GM23338 (cell line): ENCODE measurements around the gene KCNIP2. TPM values are rescaled to one million over a fixed set of nuclear protein-coding genes. Genes with fewer than 3 reads are reported as not detected.

ENCODE experiments used
- ATAC-seq: fragments of 200-7000 bp; cut with Tn5 transposase; 3 replicates; pipeline ENCODE4 v1.9.1; 2020
- DNase-seq: peaks from one replicate; pipeline ENCODE4 v3.0.0-alpha.2; 2015; ENCODE audit warnings: low spot score
- H2AFZ ChIP-seq: fragments of 200-600 bp; sonication (generic); 2 replicates; pipeline ENCODE4 v1.8.0; 2016; ENCODE audit warnings: antibody characterized with exemption, mild to moderate bottlenecking, moderate library complexity
- H3F3A ChIP-seq: fragments of 200-600 bp; sonication (generic); replicated peaks from 2 replicates; pipeline ENCODE4 v1.8.0; 2017; ENCODE audit warnings: antibody characterized with exemption, mixed run types, low read depth
- H3K27ac ChIP-seq: fragments of 200-600 bp; sonication (generic); 2 replicates; pipeline ENCODE4 v1.6.1; 2016; ENCODE audit warnings: low read depth
- H3K27me3 ChIP-seq: fragments of 200-600 bp; sonication (generic); 2 replicates; pipeline ENCODE4 v1.8.0; 2016; ENCODE audit warnings: mild to moderate bottlenecking, mixed run types, moderate library complexity; ENCODE audit not compliant: insufficient read depth
- H3K36me3 ChIP-seq: fragments of 200-600 bp; sonication (generic); 2 replicates; pipeline ENCODE4 v1.8.0; 2016; ENCODE audit warnings: mild to moderate bottlenecking; ENCODE audit not compliant: insufficient read depth
- H3K4me1 ChIP-seq: fragments of 200-600 bp; sonication (generic); 2 replicates; pipeline ENCODE4 v1.8.0; 2016; ENCODE audit warnings: mild to moderate bottlenecking, moderate library complexity; ENCODE audit not compliant: insufficient read depth
- H3K4me2 ChIP-seq: fragments of 200-600 bp; sonication (generic); 2 replicates; pipeline ENCODE4 v1.7.1; 2017; ENCODE audit warnings: mixed run types
- H3K4me3 ChIP-seq: fragments of 200-600 bp; sonication (generic); 2 replicates; pipeline ENCODE4 v1.6.1; 2016; ENCODE audit warnings: mixed run types
- H3K79me2 ChIP-seq: fragments of 200-600 bp; sonication (generic); replicated peaks from 2 replicates; pipeline ENCODE4 v1.8.0; 2017; ENCODE audit warnings: mild to moderate bottlenecking; ENCODE audit not compliant: insufficient read depth
- H3K9me2 ChIP-seq: fragments of 200-600 bp; sonication (generic); 2 replicates; pipeline ENCODE4 v1.8.0; 2017; ENCODE audit not compliant: insufficient read depth
- H4K20me1 ChIP-seq: fragments of 200-600 bp; sonication (generic); replicated peaks from 2 replicates; pipeline ENCODE4 v1.8.0; 2017; ENCODE audit warnings: mild to moderate bottlenecking; ENCODE audit not compliant: insufficient read depth
- H3K27ac Mint-ChIP-seq: 2 replicates; pipeline ENCODE4 v1.8.0; 2020; ENCODE audit warnings: inconsistent platforms, mild to moderate bottlenecking, moderate library complexity, mixed read lengths
- H3K27me3 Mint-ChIP-seq: 3 replicates; pipeline ENCODE4 v1.8.0; 2022; ENCODE audit warnings: low read depth, mild to moderate bottlenecking, moderate library complexity, mixed read lengths, inconsistent platforms; ENCODE audit not compliant: insufficient read depth, poor library complexity
- H3K36me3 Mint-ChIP-seq: 3 replicates; pipeline ENCODE4 v1.8.0; 2021; ENCODE audit warnings: low read depth, mild to moderate bottlenecking, inconsistent platforms, moderate library complexity, mixed read lengths
- H3K4me1 Mint-ChIP-seq: 3 replicates; pipeline ENCODE4 v1.8.0; 2020; ENCODE audit warnings: mild to moderate bottlenecking, inconsistent platforms, mixed read lengths
- H3K4me3 Mint-ChIP-seq: 3 replicates; pipeline ENCODE4 v1.8.0; 2021; ENCODE audit warnings: moderate library complexity, mild to moderate bottlenecking, inconsistent platforms, mixed read lengths
- H3K9me3 Mint-ChIP-seq: 3 replicates; pipeline ENCODE4 v1.8.0; 2020; ENCODE audit warnings: moderate library complexity, mild to moderate bottlenecking, inconsistent platforms, mixed read lengths
- CREB1 ChIP-seq: fragments of 250-450 bp; sonication (Bioruptor Pico); IDR thresholded peaks from 2 replicates; pipeline ENCODE4 v1.5.0; 2020; ENCODE audit warnings: low read depth, mild to moderate bottlenecking, moderate library complexity
- ETS1 ChIP-seq: IDR thresholded peaks from 2 replicates; pipeline ENCODE4 v1.6.1; 2016; ENCODE audit warnings: antibody characterized with exemption
- EZH2 ChIP-seq: fragments of 200-600 bp; sonication (generic); IDR thresholded peaks from one replicate; pipeline ENCODE4 v1.8.0; 2017; ENCODE audit warnings: antibody characterized with exemption, mild to moderate bottlenecking, low read depth; ENCODE audit not compliant: unreplicated experiment
- EZH2phosphoT487 ChIP-seq: fragments of 200-600 bp; sonication (generic); IDR thresholded peaks from one replicate; pipeline ENCODE4 v1.8.1; 2018; ENCODE audit warnings: antibody characterized with exemption; ENCODE audit not compliant: unreplicated experiment
- JUNB ChIP-seq: IDR thresholded peaks from one replicate; pipeline ENCODE4 v1.6.1; 2016; ENCODE audit warnings: antibody characterized with exemption; ENCODE audit not compliant: unreplicated experiment
- NANOG ChIP-seq: IDR thresholded peaks from 2 replicates; pipeline ENCODE4 v1.6.1; 2016; ENCODE audit warnings: antibody characterized with exemption, borderline replicate concordance
- POLR2AphosphoS5 ChIP-seq: IDR thresholded peaks from 2 replicates; pipeline ENCODE4 v1.6.1; 2016; ENCODE audit warnings: antibody characterized with exemption, low read depth
- STAT1 ChIP-seq: IDR thresholded peaks from one replicate; pipeline ENCODE4 v1.6.1; 2016; ENCODE audit warnings: antibody characterized with exemption; ENCODE audit not compliant: unreplicated experiment
- ZNF114 ChIP-seq: fragments of 250-450 bp; sonication (Bioruptor Pico); IDR thresholded peaks from 2 replicates; pipeline ENCODE4 v1.5.0; 2020; ENCODE audit warnings: mild to moderate bottlenecking, moderate library complexity
- ZNF331 ChIP-seq: fragments of 250-450 bp; sonication (Bioruptor Pico); IDR thresholded peaks from 2 replicates; pipeline ENCODE4 v1.5.0; 2020; ENCODE audit warnings: low read depth, mild to moderate bottlenecking, moderate library complexity
- polyA plus RNA-seq: library from polyadenylated mRNA; unstranded; fragments of >200 nt; fragmentation: Nextera tagmentation; extraction: Ambion mirVana; gene quantifications from 2 replicates; pipeline ENCODE4 v1.2.1, GENCODE V29; 2016
- total RNA-seq: library from RNA; depleted of rRNA; stranded (reverse); fragments of >200 nt; shearing (Covaris generic); gene quantifications from 2 replicates; pipeline ENCODE4 v1.2.3, GENCODE V29; 2014
- TF ChIP-seq, protein P1 (sequence below), 2 experiments: fragments of 200-600 bp in 1 of 2; sonication (generic) in 1 of 2; conservative IDR thresholded peaks; 2 replicates each; pipeline versions ENCODE4 v1.5.1 to v1.6.1; 2016 to 2017; ENCODE audit warnings: antibody characterized with exemption in 2 of 2, low read depth in 2 of 2, mild to moderate bottlenecking in 2 of 2, moderate library complexity in 1 of 2
- TF ChIP-seq, protein P2 (sequence below): IDR thresholded peaks from one replicate; pipeline ENCODE4 v1.6.1; 2018; ENCODE audit warnings: antibody characterized with exemption; ENCODE audit not compliant: unreplicated experiment
- TF ChIP-seq, protein P3 (sequence below): fragments of 250-450 bp; sonication (Bioruptor Pico); IDR thresholded peaks from 2 replicates; pipeline ENCODE4 v1.5.0; 2020; ENCODE audit warnings: mild to moderate bottlenecking, moderate library complexity

The KCNIP2 gene
- total and polyA plus RNA-seq, 2 experiments from 2014 or later = 2.2 to 2.6 TPM

GRCh38 chr10:101826852-101827434 is 16.7 kb downstream of the KCNIP2 start:
- H3K27me3 ChIP-seq = no peaks in the 10 kb centered on the region
- Mint-ChIP-seq H3K9me3 (no peaks in the 10 kb centered on the region; the same call in 1 of the 3 replicates), H3K36me3 (peaks cover 3% of the 10 kb centered on the region; the same call in 1 of the 3 replicates), H3K27me3 (peaks cover 17% of the 10 kb centered on the region), H3K4me1 (peaks cover 17% of the 10 kb centered on the region), H3K27ac (no peak overlapping the region), H3K4me3 (no peak overlapping the region; the same call in 2 of the 3 replicates)
- H3F3A ChIP-seq = peaks cover 18% of the 10 kb centered on the region
- no peaks in the 10 kb centered on the region for H3K36me3 ChIP-seq
- no peaks in the 10 kb centered on the region for H3K9me2 ChIP-seq
- H4K20me1 ChIP-seq = peaks cover 4% of the 10 kb centered on the region
- H3K4me3 ChIP-seq = no peak overlapping the region
- TF ChIP-seq, protein P1, sequence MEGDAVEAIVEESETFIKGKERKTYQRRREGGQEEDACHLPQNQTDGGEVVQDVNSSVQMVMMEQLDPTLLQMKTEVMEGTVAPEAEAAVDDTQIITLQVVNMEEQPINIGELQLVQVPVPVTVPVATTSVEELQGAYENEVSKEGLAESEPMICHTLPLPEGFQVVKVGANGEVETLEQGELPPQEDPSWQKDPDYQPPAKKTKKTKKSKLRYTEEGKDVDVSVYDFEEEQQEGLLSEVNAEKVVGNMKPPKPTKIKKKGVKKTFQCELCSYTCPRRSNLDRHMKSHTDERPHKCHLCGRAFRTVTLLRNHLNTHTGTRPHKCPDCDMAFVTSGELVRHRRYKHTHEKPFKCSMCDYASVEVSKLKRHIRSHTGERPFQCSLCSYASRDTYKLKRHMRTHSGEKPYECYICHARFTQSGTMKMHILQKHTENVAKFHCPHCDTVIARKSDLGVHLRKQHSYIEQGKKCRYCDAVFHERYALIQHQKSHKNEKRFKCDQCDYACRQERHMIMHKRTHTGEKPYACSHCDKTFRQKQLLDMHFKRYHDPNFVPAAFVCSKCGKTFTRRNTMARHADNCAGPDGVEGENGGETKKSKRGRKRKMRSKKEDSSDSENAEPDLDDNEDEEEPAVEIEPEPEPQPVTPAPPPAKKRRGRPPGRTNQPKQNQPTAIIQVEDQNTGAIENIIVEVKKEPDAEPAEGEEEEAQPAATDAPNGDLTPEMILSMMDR (conservative IDR thresholded peaks at IDR 0.05; ENCODE audit: low read depth in 2 of 2) = no peak
- TF ChIP-seq NANOG = no peak
- no peak for TF ChIP-seq CREB1
- TF ChIP-seq STAT1 = no peak
- TF ChIP-seq ETS1 = no peak
- TF ChIP-seq, protein P2, sequence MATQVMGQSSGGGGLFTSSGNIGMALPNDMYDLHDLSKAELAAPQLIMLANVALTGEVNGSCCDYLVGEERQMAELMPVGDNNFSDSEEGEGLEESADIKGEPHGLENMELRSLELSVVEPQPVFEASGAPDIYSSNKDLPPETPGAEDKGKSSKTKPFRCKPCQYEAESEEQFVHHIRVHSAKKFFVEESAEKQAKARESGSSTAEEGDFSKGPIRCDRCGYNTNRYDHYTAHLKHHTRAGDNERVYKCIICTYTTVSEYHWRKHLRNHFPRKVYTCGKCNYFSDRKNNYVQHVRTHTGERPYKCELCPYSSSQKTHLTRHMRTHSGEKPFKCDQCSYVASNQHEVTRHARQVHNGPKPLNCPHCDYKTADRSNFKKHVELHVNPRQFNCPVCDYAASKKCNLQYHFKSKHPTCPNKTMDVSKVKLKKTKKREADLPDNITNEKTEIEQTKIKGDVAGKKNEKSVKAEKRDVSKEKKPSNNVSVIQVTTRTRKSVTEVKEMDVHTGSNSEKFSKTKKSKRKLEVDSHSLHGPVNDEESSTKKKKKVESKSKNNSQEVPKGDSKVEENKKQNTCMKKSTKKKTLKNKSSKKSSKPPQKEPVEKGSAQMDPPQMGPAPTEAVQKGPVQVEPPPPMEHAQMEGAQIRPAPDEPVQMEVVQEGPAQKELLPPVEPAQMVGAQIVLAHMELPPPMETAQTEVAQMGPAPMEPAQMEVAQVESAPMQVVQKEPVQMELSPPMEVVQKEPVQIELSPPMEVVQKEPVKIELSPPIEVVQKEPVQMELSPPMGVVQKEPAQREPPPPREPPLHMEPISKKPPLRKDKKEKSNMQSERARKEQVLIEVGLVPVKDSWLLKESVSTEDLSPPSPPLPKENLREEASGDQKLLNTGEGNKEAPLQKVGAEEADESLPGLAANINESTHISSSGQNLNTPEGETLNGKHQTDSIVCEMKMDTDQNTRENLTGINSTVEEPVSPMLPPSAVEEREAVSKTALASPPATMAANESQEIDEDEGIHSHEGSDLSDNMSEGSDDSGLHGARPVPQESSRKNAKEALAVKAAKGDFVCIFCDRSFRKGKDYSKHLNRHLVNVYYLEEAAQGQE = no peak
- no peak for TF ChIP-seq JUNB
- no peak for TF ChIP-seq EZH2phosphoT487
- TF ChIP-seq ZNF114 (CRISPR knock-in tag) = no peak
- TF ChIP-seq ZNF331 (CRISPR knock-in tag) = no peak
- no peak for TF ChIP-seq EZH2
- TF ChIP-seq POLR2AphosphoS5 = no peak
- TF ChIP-seq, protein P3, sequence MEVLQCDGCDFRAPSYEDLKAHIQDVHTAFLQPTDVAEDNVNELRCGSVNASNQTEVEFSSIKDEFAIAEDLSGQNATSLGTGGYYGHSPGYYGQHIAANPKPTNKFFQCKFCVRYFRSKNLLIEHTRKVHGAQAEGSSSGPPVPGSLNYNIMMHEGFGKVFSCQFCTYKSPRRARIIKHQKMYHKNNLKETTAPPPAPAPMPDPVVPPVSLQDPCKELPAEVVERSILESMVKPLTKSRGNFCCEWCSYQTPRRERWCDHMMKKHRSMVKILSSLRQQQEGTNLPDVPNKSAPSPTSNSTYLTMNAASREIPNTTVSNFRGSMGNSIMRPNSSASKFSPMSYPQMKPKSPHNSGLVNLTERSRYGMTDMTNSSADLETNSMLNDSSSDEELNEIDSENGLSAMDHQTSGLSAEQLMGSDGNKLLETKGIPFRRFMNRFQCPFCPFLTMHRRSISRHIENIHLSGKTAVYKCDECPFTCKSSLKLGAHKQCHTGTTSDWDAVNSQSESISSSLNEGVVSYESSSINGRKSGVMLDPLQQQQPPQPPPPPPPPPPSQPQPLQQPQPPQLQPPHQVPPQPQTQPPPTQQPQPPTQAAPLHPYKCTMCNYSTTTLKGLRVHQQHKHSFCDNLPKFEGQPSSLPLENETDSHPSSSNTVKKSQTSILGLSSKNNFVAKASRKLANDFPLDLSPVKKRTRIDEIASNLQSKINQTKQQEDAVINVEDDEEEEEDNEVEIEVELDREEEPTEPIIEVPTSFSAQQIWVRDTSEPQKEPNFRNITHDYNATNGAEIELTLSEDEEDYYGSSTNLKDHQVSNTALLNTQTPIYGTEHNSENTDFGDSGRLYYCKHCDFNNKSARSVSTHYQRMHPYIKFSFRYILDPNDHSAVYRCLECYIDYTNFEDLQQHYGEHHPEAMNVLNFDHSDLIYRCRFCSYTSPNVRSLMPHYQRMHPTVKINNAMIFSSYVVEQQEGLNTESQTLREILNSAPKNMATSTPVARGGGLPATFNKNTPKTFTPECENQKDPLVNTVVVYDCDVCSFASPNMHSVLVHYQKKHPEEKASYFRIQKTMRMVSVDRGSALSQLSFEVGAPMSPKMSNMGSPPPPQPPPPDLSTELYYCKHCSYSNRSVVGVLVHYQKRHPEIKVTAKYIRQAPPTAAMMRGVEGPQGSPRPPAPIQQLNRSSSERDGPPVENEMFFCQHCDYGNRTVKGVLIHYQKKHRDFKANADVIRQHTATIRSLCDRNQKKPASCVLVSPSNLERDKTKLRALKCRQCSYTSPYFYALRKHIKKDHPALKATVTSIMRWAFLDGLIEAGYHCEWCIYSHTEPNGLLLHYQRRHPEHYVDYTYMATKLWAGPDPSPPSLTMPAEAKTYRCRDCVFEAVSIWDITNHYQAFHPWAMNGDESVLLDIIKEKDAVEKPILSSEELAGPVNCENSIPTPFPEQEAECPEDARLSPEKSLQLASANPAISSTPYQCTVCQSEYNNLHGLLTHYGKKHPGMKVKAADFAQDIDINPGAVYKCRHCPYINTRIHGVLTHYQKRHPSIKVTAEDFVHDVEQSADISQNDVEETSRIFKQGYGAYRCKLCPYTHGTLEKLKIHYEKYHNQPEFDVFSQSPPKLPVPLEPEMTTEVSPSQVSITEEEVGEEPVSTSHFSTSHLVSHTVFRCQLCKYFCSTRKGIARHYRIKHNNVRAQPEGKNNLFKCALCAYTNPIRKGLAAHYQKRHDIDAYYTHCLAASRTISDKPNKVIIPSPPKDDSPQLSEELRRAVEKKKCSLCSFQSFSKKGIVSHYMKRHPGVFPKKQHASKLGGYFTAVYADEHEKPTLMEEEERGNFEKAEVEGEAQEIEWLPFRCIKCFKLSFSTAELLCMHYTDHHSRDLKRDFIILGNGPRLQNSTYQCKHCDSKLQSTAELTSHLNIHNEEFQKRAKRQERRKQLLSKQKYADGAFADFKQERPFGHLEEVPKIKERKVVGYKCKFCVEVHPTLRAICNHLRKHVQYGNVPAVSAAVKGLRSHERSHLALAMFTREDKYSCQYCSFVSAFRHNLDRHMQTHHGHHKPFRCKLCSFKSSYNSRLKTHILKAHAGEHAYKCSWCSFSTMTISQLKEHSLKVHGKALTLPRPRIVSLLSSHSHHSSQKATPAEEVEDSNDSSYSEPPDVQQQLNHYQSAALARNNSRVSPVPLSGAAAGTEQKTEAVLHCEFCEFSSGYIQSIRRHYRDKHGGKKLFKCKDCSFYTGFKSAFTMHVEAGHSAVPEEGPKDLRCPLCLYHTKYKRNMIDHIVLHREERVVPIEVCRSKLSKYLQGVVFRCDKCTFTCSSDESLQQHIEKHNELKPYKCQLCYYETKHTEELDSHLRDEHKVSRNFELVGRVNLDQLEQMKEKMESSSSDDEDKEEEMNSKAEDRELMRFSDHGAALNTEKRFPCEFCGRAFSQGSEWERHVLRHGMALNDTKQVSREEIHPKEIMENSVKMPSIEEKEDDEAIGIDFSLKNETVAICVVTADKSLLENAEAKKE (CRISPR knock-in tag) = no peak
- H3K4me1 ChIP-seq = peaks cover 17% of the 10 kb centered on the region
- ATAC-seq (no peak), DNase-seq (no peak)
- H2AFZ ChIP-seq = no peak overlapping the region
- H3K4me2 ChIP-seq = no peak overlapping the region
- no peak overlapping the region for H3K27ac ChIP-seq
- no peaks in the 10 kb centered on the region for H3K79me2 ChIP-seq
